ENCODE results near the gene OVOL1.
A peak's percentile ranks its signal among the peaks of the same experiment; 100 is the strongest.
"Not testable (repeated sequence)": the region's sequence is repeated elsewhere in the genome, so short reads cannot be mapped to it uniquely, and the experiment has no call there.

OVOL1 gene

GRCh38 chr11:65786786-65787636, at the start of gene OVOL1:
Gene OVOL1 (plus strand): TSS chr11:65787063. CDS start chr11:65787374, 311 bp downstream.
- DNase-seq = no peak

GRCh38 chr11:65739022-65739421, 47.8 kb upstream of the OVOL1 start:
- DNase-seq = no peak

GRCh38 chr11:65741185-65741584, 45.7 kb upstream of the OVOL1 start:
- no peak for DNase-seq

GRCh38 chr11:65742353-65742752, 44.5 kb upstream of the OVOL1 start:
- no peak for DNase-seq

- no peak for DNase-seq
Observed at GRCh38 chr11:65743681-65744025, 43.2 kb upstream of the OVOL1 start.

- peak; percentile 23 to 35 for DNase-seq
Observed at GRCh38 chr11:65744026-65744698, 42.7 kb upstream of the OVOL1 start.

- no peak for DNase-seq
Observed at GRCh38 chr11:65744699-65745042, 42.2 kb upstream of the OVOL1 start.

- no peak for DNase-seq
Observed at GRCh38 chr11:65745049-65745448, 41.8 kb upstream of the OVOL1 start.

- DNase-seq = not testable (repeated sequence)
Observed at GRCh38 chr11:65762169-65762568, 24.7 kb upstream of the OVOL1 start.

- not testable (repeated sequence) for DNase-seq
Observed at GRCh38 chr11:65762816-65763215, 24.0 kb upstream of the OVOL1 start.

GRCh38 chr11:65764434-65764833, 22.4 kb upstream of the OVOL1 start:
- DNase-seq = no peak

GRCh38 chr11:65766535-65766934, 20.3 kb upstream of the OVOL1 start:
- DNase-seq = no peak

- no peak for DNase-seq
Observed at GRCh38 chr11:65767406-65767805, 19.5 kb upstream of the OVOL1 start.

- not testable (repeated sequence) for DNase-seq
Observed at GRCh38 chr11:65767806-65768205, 19.1 kb upstream of the OVOL1 start.

- DNase-seq = no peak
Observed at GRCh38 chr11:65770951-65771567, 15.8 kb upstream of the OVOL1 start.

- no peak for DNase-seq
Observed at GRCh38 chr11:65771589-65772112, 15.2 kb upstream of the OVOL1 start.

GRCh38 chr11:65773784-65774411, 13.0 kb upstream of the OVOL1 start:
- no peak for DNase-seq

GRCh38 chr11:65774525-65775306, 12.1 kb upstream of the OVOL1 start:
- DNase-seq = no peak

GRCh38 chr11:65776196-65776595, 10.7 kb upstream of the OVOL1 start:
- no peak for DNase-seq

GRCh38 chr11:65776710-65777141, 10.1 kb upstream of the OVOL1 start:
- DNase-seq = no peak

- DNase-seq = no peak
Observed at GRCh38 chr11:65777241-65777640, 9.6 kb upstream of the OVOL1 start.

- peak in 1 of 2 experiments; percentile 2 for DNase-seq
Observed at GRCh38 chr11:65777821-65778361, 9.0 kb upstream of the OVOL1 start.
